Neuronal stem cell (in vitro differentiated cells): ENCODE results near the gene ARMH1.

Source experiments
- DNase-seq: peaks from one replicate; pipeline ENCODE4 v3.0.0-alpha.2; 2013; ENCODE audit warnings: low spot score
- H2AFZ ChIP-seq: one replicate; pipeline ENCODE4 v1.6.1; 2013; ENCODE audit warnings: mild to moderate bottlenecking, low read length, inconsistent platforms
- H2AK5ac ChIP-seq: 2 replicates; pipeline ENCODE4 v1.6.1; 2013; ENCODE audit warnings: low read depth, mild to moderate bottlenecking, inconsistent platforms, low read length, moderate library complexity, mixed read lengths
- H2BK120ac ChIP-seq: 2 replicates; pipeline ENCODE4 v1.6.1; 2013; ENCODE audit warnings: low read depth, mild to moderate bottlenecking, inconsistent platforms, low read length, moderate library complexity, mixed read lengths
- H2BK12ac ChIP-seq: one replicate; pipeline ENCODE4 v1.6.1; 2013; ENCODE audit warnings: low read length, inconsistent platforms
- H2BK15ac ChIP-seq: 2 replicates; pipeline ENCODE4 v1.6.1; 2013; ENCODE audit warnings: mild to moderate bottlenecking, low read length, inconsistent platforms, mixed read lengths
- H2BK5ac ChIP-seq: one replicate; pipeline ENCODE4 v1.6.1; 2013; ENCODE audit warnings: inconsistent platforms, mild to moderate bottlenecking, low read length, moderate library complexity
- H3K14ac ChIP-seq: one replicate; pipeline ENCODE4 v1.6.1; 2013; ENCODE audit warnings: low read length, inconsistent platforms
- H3K18ac ChIP-seq: 2 replicates; pipeline ENCODE4 v1.6.1; 2013; ENCODE audit warnings: low read length, inconsistent platforms
- H3K23ac ChIP-seq: 2 replicates; pipeline ENCODE4 v1.6.1; 2013; ENCODE audit warnings: low read depth, mild to moderate bottlenecking, mixed read lengths, low read length, inconsistent platforms; ENCODE audit not compliant: poor library complexity
- H3K27ac ChIP-seq: replicated peaks from 3 replicates; pipeline ENCODE4 v1.5.1; 2013; ENCODE audit warnings: low read length, inconsistent platforms
- H3K27me3 ChIP-seq, 3 experiments: 2 replicates each; pipeline ENCODE4 v1.6.1; 2013; ENCODE audit warnings: low read length in 3 of 3, mild to moderate bottlenecking in 2 of 3, inconsistent platforms in 1 of 3, low read depth in 1 of 3, mixed read lengths in 1 of 3, moderate library complexity in 1 of 3; ENCODE audit not compliant: control insufficient read depth in 3 of 3, insufficient read depth in 3 of 3
- H3K36me3 ChIP-seq, 2 donors: replicated peaks in 1 of 2; 2 replicates each; pipeline ENCODE4 v1.6.1; 2013; ENCODE audit warnings: low read length in 2 of 2; ENCODE audit not compliant: control insufficient read depth in 2 of 2, insufficient read depth in 2 of 2
- H3K4ac ChIP-seq: 2 replicates; pipeline ENCODE4 v1.6.1; 2013; ENCODE audit warnings: inconsistent platforms, mild to moderate bottlenecking, low read length, moderate library complexity
- H3K4me1 ChIP-seq, 2 donors: 1 replicate in 1 of 2; 2 replicates in 1 of 2; pipeline ENCODE4 v1.6.1; 2013; ENCODE audit warnings: low read length in 2 of 2, low read depth in 1 of 2; ENCODE audit not compliant: control insufficient read depth in 2 of 2, insufficient read depth in 1 of 2
- H3K4me2 ChIP-seq: one replicate; pipeline ENCODE4 v1.6.1; 2013; ENCODE audit warnings: mild to moderate bottlenecking, low read length, inconsistent platforms; ENCODE audit not compliant: insufficient read depth, poor library complexity, severe bottlenecking
- H3K4me3 ChIP-seq, 2 donors: 2 replicates each; pipeline ENCODE4 v1.5.1; 2013; ENCODE audit warnings: low read length in 2 of 2, mild to moderate bottlenecking in 2 of 2, inconsistent platforms in 1 of 2, moderate library complexity in 1 of 2
- H3K79me1 ChIP-seq: one replicate; pipeline ENCODE4 v1.6.1; 2013; ENCODE audit warnings: low read depth, mild to moderate bottlenecking, inconsistent platforms, low read length, moderate library complexity
- H3K9ac ChIP-seq: one replicate; pipeline ENCODE4 v1.6.1; 2013; ENCODE audit warnings: mild to moderate bottlenecking, low read depth, low read length, inconsistent platforms; ENCODE audit not compliant: poor library complexity
- H3K9me3 ChIP-seq, 2 donors: replicated peaks in 1 of 2; 2 replicates each; pipeline versions ENCODE3 to v1.6.1; 2013; ENCODE audit warnings: low read length in 2 of 2, mild to moderate bottlenecking in 2 of 2, inconsistent platforms in 1 of 2, low read depth in 1 of 2, mixed read lengths in 1 of 2, moderate library complexity in 1 of 2; ENCODE audit not compliant: control insufficient read depth in 2 of 2, insufficient read depth in 1 of 2
- H4K8ac ChIP-seq: one replicate; pipeline ENCODE4 v1.6.1; 2013; ENCODE audit warnings: low read depth, mild to moderate bottlenecking, inconsistent platforms, low read length, moderate library complexity
- H4K91ac ChIP-seq: one replicate; pipeline ENCODE4 v1.6.1; 2013; ENCODE audit warnings: low read length, low read depth, mild to moderate bottlenecking, inconsistent platforms; ENCODE audit not compliant: poor library complexity
- WGBS, 2 donors: extraction: QIAGEN DNeasy Blood & Tissue Kit; methylation state at CpG; one replicate each; pipeline ENCODE4 v1.1.7; 2013; ENCODE audit warnings: missing lambda C conversion rate in 2 of 2, mixed read lengths in 1 of 2; ENCODE audit not compliant: insufficient read length in 2 of 2, insufficient replicate concordance in 1 of 2; ENCODE audit errors: extremely low coverage in 2 of 2; 5-methylcytosine and 5-hydroxymethylcytosine counted together

Gene ARMH1

GRCh38 chr1:44693159-44693558, 18.6 kb downstream of the ARMH1 start:
- Histone ChIP-seq H3K27me3 (no peaks in the 10 kb centered on the region), H3K4me1 (no peaks in the 10 kb centered on the region), H3K9me3 (no peaks in the 10 kb centered on the region), H3K27ac (no peak overlapping the region), H2BK15ac (no peak overlapping the region), H3K79me1 (no peaks in the 10 kb centered on the region), H2BK120ac (no peak overlapping the region), H3K36me3 (no peaks in the 10 kb centered on the region), H3K4me2 (no peak overlapping the region), H3K4ac (no peak overlapping the region), H3K4me3 (no peak overlapping the region), H3K18ac (no peak overlapping the region), H2AFZ (no peak overlapping the region), H3K23ac (no peak overlapping the region), H2BK5ac (no peak overlapping the region), H3K14ac (no peak overlapping the region), H2BK12ac (no peak overlapping the region), H4K91ac (no peak overlapping the region), H4K8ac (no peak overlapping the region), H3K9ac (no peak overlapping the region), H2AK5ac (no peak overlapping the region)
- no peak for DNase-seq
- WGBS, 2 donors = no CpG with 5 or more reads among the region's 2 CpGs

- H3K27me3 ChIP-seq = no peaks in the 10 kb centered on the region
- no peak overlapping the region for H3K23ac ChIP-seq
- no peak overlapping the region for H4K91ac ChIP-seq
- no peak overlapping the region for H2AFZ ChIP-seq
- H4K8ac ChIP-seq = no peak overlapping the region
- no peaks in the 10 kb centered on the region for H3K9me3 ChIP-seq
- H3K4me1 ChIP-seq = no peaks in the 10 kb centered on the region
- no peak overlapping the region for H3K18ac ChIP-seq
- no peak overlapping the region for H3K4me3 ChIP-seq
- H3K4ac ChIP-seq = no peak overlapping the region
- no CpG with 5 or more reads among the region's 3 CpGs for WGBS, 2 donors
- no peak overlapping the region for H2BK12ac ChIP-seq
- H3K27ac ChIP-seq = no peak overlapping the region
- no peak overlapping the region for H3K14ac ChIP-seq
- no peak overlapping the region for H2BK120ac ChIP-seq
- H3K79me1 ChIP-seq = no peaks in the 10 kb centered on the region
- no peak overlapping the region for H3K9ac ChIP-seq
- H3K4me2 ChIP-seq = no peak overlapping the region
- H2BK5ac ChIP-seq = no peak overlapping the region
- no peak overlapping the region for H2BK15ac ChIP-seq
- H3K36me3 ChIP-seq = no peaks in the 10 kb centered on the region
- H2AK5ac ChIP-seq = no peak overlapping the region
- no peak for DNase-seq
Observed at GRCh38 chr1:44693900-44694299, 19.4 kb downstream of the ARMH1 start.

GRCh38 chr1:44694863-44695478, 20.5 kb downstream of the ARMH1 start:
- Histone ChIP-seq H2BK15ac (no peak overlapping the region), H3K4me3 (no peak overlapping the region), H3K18ac (no peak overlapping the region), H3K27ac (no peak overlapping the region), H3K4me1 (no peaks in the 10 kb centered on the region), H4K8ac (no peak overlapping the region), H3K36me3 (no peaks in the 10 kb centered on the region), H3K14ac (no peak overlapping the region), H3K9ac (no peak overlapping the region), H3K4ac (no peak overlapping the region), H3K27me3 (no peaks in the 10 kb centered on the region), H3K23ac (no peak overlapping the region), H2AK5ac (no peak overlapping the region), H3K79me1 (no peaks in the 10 kb centered on the region), H4K91ac (no peak overlapping the region), H3K4me2 (no peak overlapping the region), H3K9me3 (no peaks in the 10 kb centered on the region), H2BK5ac (no peak overlapping the region), H2BK120ac (no peak overlapping the region), H2AFZ (no peak overlapping the region), H2BK12ac (no peak overlapping the region)
- no peak for DNase-seq
- no CpG with 5 or more reads among the region's 7 CpGs for WGBS, 2 donors

GRCh38 chr1:44695671-44696070, 21.2 kb downstream of the ARMH1 start:
- no peak overlapping the region for H2AFZ ChIP-seq
- H3K14ac ChIP-seq = no peak overlapping the region
- H3K27me3 ChIP-seq = no peaks in the 10 kb centered on the region
- H2BK12ac ChIP-seq = no peak overlapping the region
- no CpG with 5 or more reads among the region's 4 CpGs for whole genome bisulfite sequencing, 2 donors
- no peak overlapping the region for H4K8ac ChIP-seq
- H3K9ac ChIP-seq = no peak overlapping the region
- H2BK15ac ChIP-seq = no peak overlapping the region
- no peak overlapping the region for H3K4ac ChIP-seq
- no peak overlapping the region for H3K23ac ChIP-seq
- DNase-seq = no peak
- H2AK5ac ChIP-seq = no peak overlapping the region
- no peak overlapping the region for H3K27ac ChIP-seq
- no peaks in the 10 kb centered on the region for H3K4me1 ChIP-seq
- H3K9me3 ChIP-seq = no peaks in the 10 kb centered on the region
- H2BK120ac ChIP-seq = no peak overlapping the region
- no peak overlapping the region for H3K18ac ChIP-seq
- H2BK5ac ChIP-seq = no peak overlapping the region
- no peaks in the 10 kb centered on the region for H3K79me1 ChIP-seq
- no peak overlapping the region for H3K4me3 ChIP-seq
- H3K4me2 ChIP-seq = no peak overlapping the region
- H3K36me3 ChIP-seq = no peaks in the 10 kb centered on the region
- no peak overlapping the region for H4K91ac ChIP-seq
